ENCODE measurements around the gene ASIC4. TPM values are rescaled to one million over a fixed set of nuclear protein-coding genes. Genes with fewer than 3 reads are reported as not detected.

The ASIC4 gene
- total RNA-seq, 2 donors from 2014 or later, result not detected

DNA sequence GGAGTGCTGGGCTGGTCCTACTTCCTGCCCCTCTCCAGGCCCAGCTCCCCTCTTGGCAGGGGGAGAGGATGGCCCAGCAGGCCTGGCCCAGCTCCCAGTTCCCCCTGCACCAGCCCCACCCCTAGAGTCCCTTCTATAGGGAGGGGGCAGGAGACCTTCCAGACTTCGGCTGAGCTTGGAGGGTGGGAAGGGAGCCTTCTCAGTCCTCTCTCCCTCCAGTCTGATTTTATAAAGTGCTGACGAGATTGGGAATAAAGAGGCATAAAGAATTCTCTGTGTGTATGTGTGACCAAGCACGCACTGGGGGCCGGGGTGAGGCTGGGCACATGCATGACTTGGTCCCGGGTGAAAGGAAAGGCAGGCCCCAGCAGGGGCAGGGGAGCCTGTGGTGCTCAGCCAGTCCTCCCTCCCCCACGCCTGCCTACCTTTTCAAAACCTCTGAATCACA lies 24.2 kb downstream of the ASIC4 start:
- no peak overlapping the region for H3K27ac ChIP-seq
- H3K9me3 ChIP-seq, result no peaks in the 10 kb centered on the region
- intact Hi-C loops (cut with DNase I), result loop anchor here (5.0 kb wide), 1 partner anchor 99 kb away; no protein-coding TSS in a partner anchor
- H3K36me3 ChIP-seq (replicated peaks in 1 of 2; ENCODE audit: insufficient read depth in 1 of 2, low read depth in 2 of 2), result peaks cover 0 to 18% of the 10 kb centered on the region in 2 donors
- peaks cover 28% of the 10 kb centered on the region for H3K4me1 ChIP-seq
- WGBS, 2 donors, result 65 to 78% methylated on average over 4 to 6 of the region's 6 CpGs
- H3K27me3 ChIP-seq, result no peaks in the 10 kb centered on the region
- H3K4me3 ChIP-seq, result no peak overlapping the region
- no peak for DNase-seq
- TF ChIP-seq, protein P1, sequence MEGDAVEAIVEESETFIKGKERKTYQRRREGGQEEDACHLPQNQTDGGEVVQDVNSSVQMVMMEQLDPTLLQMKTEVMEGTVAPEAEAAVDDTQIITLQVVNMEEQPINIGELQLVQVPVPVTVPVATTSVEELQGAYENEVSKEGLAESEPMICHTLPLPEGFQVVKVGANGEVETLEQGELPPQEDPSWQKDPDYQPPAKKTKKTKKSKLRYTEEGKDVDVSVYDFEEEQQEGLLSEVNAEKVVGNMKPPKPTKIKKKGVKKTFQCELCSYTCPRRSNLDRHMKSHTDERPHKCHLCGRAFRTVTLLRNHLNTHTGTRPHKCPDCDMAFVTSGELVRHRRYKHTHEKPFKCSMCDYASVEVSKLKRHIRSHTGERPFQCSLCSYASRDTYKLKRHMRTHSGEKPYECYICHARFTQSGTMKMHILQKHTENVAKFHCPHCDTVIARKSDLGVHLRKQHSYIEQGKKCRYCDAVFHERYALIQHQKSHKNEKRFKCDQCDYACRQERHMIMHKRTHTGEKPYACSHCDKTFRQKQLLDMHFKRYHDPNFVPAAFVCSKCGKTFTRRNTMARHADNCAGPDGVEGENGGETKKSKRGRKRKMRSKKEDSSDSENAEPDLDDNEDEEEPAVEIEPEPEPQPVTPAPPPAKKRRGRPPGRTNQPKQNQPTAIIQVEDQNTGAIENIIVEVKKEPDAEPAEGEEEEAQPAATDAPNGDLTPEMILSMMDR (IDR thresholded peaks at IDR 0.05), result no peak
- no peak for TF ChIP-seq POLR2A (IDR thresholded peaks at IDR 0.05)
- ATAC-seq, result no peak

DNA sequence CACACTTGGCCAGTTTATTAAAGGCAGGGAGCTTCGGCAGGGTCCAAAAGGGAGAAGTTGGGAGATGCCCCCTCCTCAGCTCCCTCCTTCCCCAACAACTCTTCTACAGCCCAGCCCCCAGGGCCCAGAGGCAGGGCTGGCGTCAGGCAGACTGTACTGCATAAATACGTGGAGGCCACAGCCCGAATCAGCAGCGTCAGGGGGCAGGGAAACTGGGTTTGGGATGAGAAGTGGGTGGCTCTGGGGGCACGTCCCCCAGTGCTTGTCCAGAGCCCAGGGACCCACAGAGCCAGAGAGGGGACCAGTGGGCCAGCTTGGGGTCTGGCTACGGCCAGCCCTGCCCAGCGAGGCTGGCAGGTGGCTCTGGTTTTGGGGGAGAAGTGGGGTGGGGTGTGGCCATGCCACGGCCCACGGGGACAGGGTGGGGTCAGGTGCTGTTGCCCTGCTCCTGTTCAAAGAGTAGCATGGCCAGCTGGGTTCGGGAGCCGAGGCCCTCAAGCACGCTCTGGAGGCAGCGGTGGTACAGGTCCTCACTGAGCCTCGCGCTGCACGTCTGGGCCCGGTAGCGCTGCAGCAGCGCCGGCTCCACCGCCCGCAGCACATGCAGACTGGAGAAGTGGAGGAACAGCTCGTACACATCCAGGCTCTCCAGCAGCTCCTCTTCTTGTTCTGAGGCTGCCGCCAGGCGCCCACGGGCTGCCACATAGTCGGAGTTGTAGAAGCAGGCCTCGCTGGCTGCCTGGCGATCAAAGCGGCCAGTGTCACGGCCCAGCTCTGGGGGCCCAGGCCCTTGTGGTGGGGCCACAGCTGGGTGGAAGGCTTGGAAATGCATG lies 24.9 kb downstream of the ASIC4 start:
- Histone ChIP-seq H3K4me1 (peaks cover 29% of the 10 kb centered on the region), H3K9me3 (no peaks in the 10 kb centered on the region), H3K36me3 (replicated peaks in 1 of 2; ENCODE audit: insufficient read depth in 1 of 2, low read depth in 2 of 2) (peaks cover 0 to 18% of the 10 kb centered on the region in 2 donors), H3K27me3 (no peaks in the 10 kb centered on the region), H3K4me3 (no peak overlapping the region), H3K27ac (no peak overlapping the region)
- TF ChIP-seq POLR2A (IDR thresholded peaks at IDR 0.05), result no peak
- TF ChIP-seq, protein P1 (IDR thresholded peaks at IDR 0.05), result no peak
- 81 to 85% methylated on average over 11 to 28 of the region's 32 CpGs for WGBS, 2 donors
- DNase-seq, result no peak
- intact Hi-C loops (cut with DNase I), result loop anchor here (5.0 kb wide), 1 partner anchor 98 kb away; no protein-coding TSS in a partner anchor
- no peak for ATAC-seq

DNA sequence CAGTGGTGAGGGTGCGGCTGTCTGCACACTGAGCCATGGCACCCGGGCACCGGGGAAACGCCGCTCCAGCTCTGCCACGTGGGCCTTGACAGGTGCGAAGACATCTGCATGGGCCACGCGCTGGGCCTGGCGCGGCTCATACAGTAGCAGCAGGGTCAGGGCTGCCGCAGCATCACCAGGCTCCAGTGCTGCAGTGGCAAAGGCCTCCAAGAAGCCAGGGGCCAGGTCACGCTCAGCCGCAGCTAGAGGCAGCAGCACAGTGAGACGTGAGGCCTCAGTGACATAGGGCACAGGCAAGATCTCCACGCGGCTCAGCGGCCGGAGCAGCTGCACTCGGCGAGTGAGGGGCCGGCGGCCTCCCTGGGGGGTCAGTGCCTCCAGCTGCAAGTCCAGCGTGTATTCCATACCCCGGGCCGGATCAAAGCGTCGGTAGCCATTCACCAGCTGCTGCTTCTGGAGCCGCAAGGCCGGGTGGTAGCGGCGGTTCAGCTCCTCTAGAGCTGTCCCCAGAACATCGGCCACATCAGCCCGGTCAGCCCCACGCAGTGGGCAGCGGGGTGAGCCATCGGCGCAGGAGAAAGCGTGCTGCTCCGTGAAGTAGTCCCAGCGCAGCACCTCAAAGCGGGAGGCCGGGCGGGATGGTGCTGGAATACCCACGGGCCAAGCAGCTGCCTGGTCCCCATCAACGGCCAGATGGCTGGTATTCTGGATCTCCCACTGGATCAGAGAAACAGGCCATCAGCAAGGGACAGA lies 25.8 kb downstream of the ASIC4 start:
- H3K4me3 ChIP-seq, result no peak overlapping the region
- DNase-seq (no peak), ATAC-seq (no peak)
- no peak for TF ChIP-seq POLR2A (IDR thresholded peaks at IDR 0.05)
- TF ChIP-seq, protein P1 (IDR thresholded peaks at IDR 0.05), result no peak
- intact Hi-C loops (cut with DNase I), result loop anchor here (5.0 kb wide), 1 partner anchor 97 kb away; no protein-coding TSS in a partner anchor
- H3K9me3 ChIP-seq, result no peaks in the 10 kb centered on the region
- WGBS, 2 donors, result 87 to 90% methylated on average over 2 to 15 of the region's 46 CpGs
- no peaks in the 10 kb centered on the region for H3K27me3 ChIP-seq
- peaks cover 0 to 18% of the 10 kb centered on the region in 2 donors for H3K36me3 ChIP-seq (replicated peaks in 1 of 2; ENCODE audit: insufficient read depth in 1 of 2, low read depth in 2 of 2)
- H3K27ac ChIP-seq, result no peak overlapping the region
- H3K4me1 ChIP-seq, result peaks cover 37% of the 10 kb centered on the region

DNA sequence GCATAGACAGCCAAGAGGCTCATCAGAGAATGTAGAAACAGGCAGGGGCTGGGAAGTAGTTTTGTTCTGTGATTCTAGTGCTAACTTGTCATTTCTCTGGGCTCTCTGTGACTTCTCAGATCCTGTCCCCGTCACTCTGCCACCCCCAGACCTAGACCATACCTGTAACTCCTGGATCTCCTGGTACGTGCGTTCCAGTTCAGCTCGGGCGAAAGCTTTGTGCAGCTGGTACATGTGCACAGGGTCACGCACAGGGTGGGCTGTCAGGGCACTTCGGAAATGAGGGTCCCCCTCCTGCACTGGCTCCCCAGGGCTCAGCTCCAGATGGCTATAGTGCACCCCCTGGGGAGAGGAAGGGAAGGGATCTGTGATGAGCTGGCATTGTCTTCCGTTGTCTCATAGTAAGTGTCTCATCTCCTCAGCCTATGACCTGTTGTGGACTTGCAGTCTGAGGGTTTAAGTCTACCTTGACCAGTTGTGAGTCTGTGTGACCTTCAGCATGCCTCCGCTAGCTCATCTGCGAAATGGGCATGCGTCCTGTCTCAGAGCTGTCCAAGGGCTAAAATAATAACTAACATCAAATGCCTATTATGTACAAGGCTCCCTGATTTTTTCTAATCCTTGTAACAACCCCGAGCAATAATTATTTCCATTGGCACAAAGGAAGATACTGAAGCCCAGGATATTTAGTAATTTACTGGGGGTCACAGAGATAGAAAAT lies 26.7 kb downstream of the ASIC4 start:
- no peak overlapping the region for H3K27ac ChIP-seq
- ATAC-seq (no peak), DNase-seq (no peak)
- H3K4me3 ChIP-seq, result no peak overlapping the region
- H3K27me3 ChIP-seq, result no peaks in the 10 kb centered on the region
- H3K36me3 ChIP-seq (replicated peaks in 1 of 2; ENCODE audit: insufficient read depth in 1 of 2, low read depth in 2 of 2), result peaks cover 0 to 18% of the 10 kb centered on the region in 2 donors
- peaks cover 37% of the 10 kb centered on the region for H3K4me1 ChIP-seq
- H3K9me3 ChIP-seq, result no peaks in the 10 kb centered on the region
- intact Hi-C loops (cut with DNase I), result no loop called here
- TF ChIP-seq, protein P1 (IDR thresholded peaks at IDR 0.05), result no peak
- TF ChIP-seq POLR2A (IDR thresholded peaks at IDR 0.05), result no peak
- 81 to 90% methylated on average over 11 to 12 of the region's 12 CpGs for WGBS, 2 donors

Data from body of pancreas (tissue), 4 donors.